ENCODE data around the gene LRFN2. TPM values are rescaled to one million over a fixed set of nuclear protein-coding genes. Genes with fewer than 3 reads are reported as not detected.

Gene LRFN2
- polyA plus RNA-seq, 1 donor from 2014 or later: 14.8 TPM

- H3K36me3 ChIP-seq (ENCODE audit: insufficient read depth, low read length): no peaks in the 10 kb centered on the region
- H3K9me2 ChIP-seq (ENCODE audit: insufficient read depth, low read length): no peaks in the 10 kb centered on the region
- no peaks in the 10 kb centered on the region for H3K79me2 ChIP-seq (replicated peaks; ENCODE audit: insufficient read depth, low read length)
- no peak overlapping the region for H2AFZ ChIP-seq (ENCODE audit: low read depth, low read length)
- no peak overlapping the region for H3K27ac ChIP-seq (ENCODE audit: low read length)
- no peaks in the 10 kb centered on the region for H4K20me1 ChIP-seq (ENCODE audit: insufficient read depth)
- no peaks in the 10 kb centered on the region for H3K27me3 ChIP-seq (ENCODE audit: insufficient read depth, low read depth, low read length)
- H3K9ac ChIP-seq (ENCODE audit: low read length): no peak overlapping the region
- no peaks in the 10 kb centered on the region for H3K9me3 ChIP-seq (ENCODE audit: low read length)
- H3K4me3 ChIP-seq (ENCODE audit: low read length): no peak overlapping the region
- TF ChIP-seq POLR2AphosphoS5 (IDR thresholded peaks at IDR 0.05): no peak
- TF ChIP-seq MXI1 (conservative IDR thresholded peaks at IDR 0.05; ENCODE audit: poor library complexity, severe bottlenecking): no peak
- TF ChIP-seq TAF1 (IDR thresholded peaks at IDR 0.05; ENCODE audit: low read depth): no peak
- no peak for TF ChIP-seq RAD21 (conservative IDR thresholded peaks at IDR 0.05)
- TF ChIP-seq EZH2 (IDR thresholded peaks at IDR 0.05; ENCODE audit: borderline replicate concordance, insufficient read depth, low read length, poor library complexity, severe bottlenecking): no peak
- no peak for TF ChIP-seq CTCF (IDR thresholded peaks at IDR 0.05; ENCODE audit: poor library complexity, severe bottlenecking)
- no peak for TF ChIP-seq SMC3 (conservative IDR thresholded peaks at IDR 0.05; ENCODE audit: poor library complexity)
- no peak for TF ChIP-seq REST (IDR thresholded peaks at IDR 0.05; ENCODE audit: borderline replicate concordance)
- TF ChIP-seq EP300 (conservative IDR thresholded peaks at IDR 0.05; ENCODE audit: poor library complexity, severe bottlenecking): no peak
- H3F3A ChIP-seq (ENCODE audit: insufficient read depth, low read length, poor library complexity, severe bottlenecking): no peaks in the 10 kb centered on the region
- H3K4me2 ChIP-seq (ENCODE audit: low read length): no peak overlapping the region
Measured at GRCh38 chr6:40371095-40371494, 216.1 kb downstream of the LRFN2 start.

DNA sequence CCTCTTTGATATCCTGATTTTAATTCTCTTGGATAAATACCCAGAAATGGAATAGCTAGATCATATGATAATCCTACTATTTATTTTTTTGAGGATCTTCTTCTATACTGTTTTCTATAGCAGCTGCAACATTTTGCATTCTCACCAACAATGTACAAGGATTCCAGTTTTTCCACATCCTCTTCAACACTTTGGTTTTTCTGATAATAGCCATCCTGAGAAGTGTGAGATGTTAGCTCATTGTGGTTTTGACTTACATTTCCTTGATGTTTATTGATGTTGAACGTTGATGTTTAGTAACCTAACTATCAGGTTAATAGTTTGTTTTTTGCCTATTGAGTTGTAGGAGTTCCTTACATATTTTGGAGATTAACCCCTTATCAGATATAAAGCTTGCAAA, 217.3 kb downstream of the LRFN2 start:
- Histone ChIP-seq H2AFZ (ENCODE audit: low read depth, low read length) (no peak overlapping the region), H3K4me3 (ENCODE audit: low read length) (no peak overlapping the region), H3K27ac (ENCODE audit: low read length) (no peak overlapping the region), H3K9ac (ENCODE audit: low read length) (no peak overlapping the region), H3K27me3 (ENCODE audit: insufficient read depth, low read depth, low read length) (no peaks in the 10 kb centered on the region), H3K9me3 (ENCODE audit: low read length) (no peaks in the 10 kb centered on the region), H3K9me2 (ENCODE audit: insufficient read depth, low read length) (no peaks in the 10 kb centered on the region), H3K79me2 (replicated peaks; ENCODE audit: insufficient read depth, low read length) (no peaks in the 10 kb centered on the region), H3F3A (ENCODE audit: insufficient read depth, low read length, poor library complexity, severe bottlenecking) (no peaks in the 10 kb centered on the region), H3K36me3 (ENCODE audit: insufficient read depth, low read length) (no peaks in the 10 kb centered on the region), H3K4me2 (ENCODE audit: low read length) (no peak overlapping the region), H4K20me1 (ENCODE audit: insufficient read depth) (no peaks in the 10 kb centered on the region)
- TF ChIP-seq TAF1 (IDR thresholded peaks at IDR 0.05; ENCODE audit: low read depth): no peak

DNA sequence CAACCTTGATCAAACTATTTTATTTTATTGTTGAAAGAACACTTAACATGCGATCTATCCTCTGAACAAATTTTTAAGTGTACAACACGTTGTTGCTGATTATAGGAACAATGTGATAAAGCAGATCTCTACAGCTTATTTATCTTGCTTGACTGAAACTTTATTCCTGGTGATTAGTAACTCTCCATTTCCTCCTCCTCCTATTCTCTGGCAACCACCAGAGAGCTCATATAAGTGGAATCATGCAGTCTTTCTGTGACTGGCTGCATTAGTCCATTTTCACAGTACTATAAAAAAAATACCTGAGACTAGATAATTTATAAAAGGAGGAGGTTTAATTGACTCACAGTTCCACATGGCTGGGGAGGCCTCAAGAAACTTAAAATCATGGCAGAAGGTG, 218.1 kb downstream of the LRFN2 start:
- Histone ChIP-seq H3F3A (ENCODE audit: insufficient read depth, low read length, poor library complexity, severe bottlenecking) (no peaks in the 10 kb centered on the region), H3K79me2 (replicated peaks; ENCODE audit: insufficient read depth, low read length) (no peaks in the 10 kb centered on the region), H3K4me2 (ENCODE audit: low read length) (no peak overlapping the region), H3K36me3 (ENCODE audit: insufficient read depth, low read length) (no peaks in the 10 kb centered on the region), H3K27ac (ENCODE audit: low read length) (no peak overlapping the region), H3K27me3 (ENCODE audit: insufficient read depth, low read depth, low read length) (no peaks in the 10 kb centered on the region), H3K9me3 (ENCODE audit: low read length) (no peaks in the 10 kb centered on the region), H2AFZ (ENCODE audit: low read depth, low read length) (no peak overlapping the region), H3K9me2 (ENCODE audit: insufficient read depth, low read length) (no peaks in the 10 kb centered on the region), H3K9ac (ENCODE audit: low read length) (no peak overlapping the region), H4K20me1 (ENCODE audit: insufficient read depth) (no peaks in the 10 kb centered on the region), H3K4me3 (ENCODE audit: low read length) (no peak overlapping the region)
- no peak for TF ChIP-seq POLR2AphosphoS5 (IDR thresholded peaks at IDR 0.05)
- no peak for TF ChIP-seq REST (IDR thresholded peaks at IDR 0.05; ENCODE audit: borderline replicate concordance)
- TF ChIP-seq CTCF (IDR thresholded peaks at IDR 0.05; ENCODE audit: poor library complexity, severe bottlenecking): no peak
- no peak for TF ChIP-seq EZH2 (IDR thresholded peaks at IDR 0.05; ENCODE audit: borderline replicate concordance, insufficient read depth, low read length, poor library complexity, severe bottlenecking)
- TF ChIP-seq SMC3 (conservative IDR thresholded peaks at IDR 0.05; ENCODE audit: poor library complexity): no peak
- TF ChIP-seq TAF1 (IDR thresholded peaks at IDR 0.05; ENCODE audit: low read depth): no peak
- TF ChIP-seq RAD21 (conservative IDR thresholded peaks at IDR 0.05): no peak
- no peak for TF ChIP-seq EP300 (conservative IDR thresholded peaks at IDR 0.05; ENCODE audit: poor library complexity, severe bottlenecking)
- TF ChIP-seq MXI1 (conservative IDR thresholded peaks at IDR 0.05; ENCODE audit: poor library complexity, severe bottlenecking): no peak

All from neural cell (in vitro differentiated cells).